CD4-positive, alpha-beta T cell treated with Interleukin-1 beta for 1 hour (primary cell): ENCODE data around the gene SAFB.
A peak's percentile ranks its signal among the peaks of the same experiment; 100 is the strongest.
"Not testable (repeated sequence)": the region's sequence is repeated elsewhere in the genome, so short reads cannot be mapped to it uniquely, and the experiment has no call there.

Experiments used
- DNase-seq, 2 donors: peaks; one replicate each; pipeline ENCODE4 v3.0.0-alpha.2; 2020 to 2022

Gene SAFB

GRCh38 chr19:5595745-5596144 lies 27.1 kb upstream of the SAFB start:
- no peak for DNase-seq

GRCh38 chr19:5600797-5601196 lies 22.1 kb upstream of the SAFB start:
- DNase-seq, result no peak

GRCh38 chr19:5603626-5604025 lies 19.3 kb upstream of the SAFB start:
- DNase-seq, result no peak

GRCh38 chr19:5605362-5605761 lies 17.5 kb upstream of the SAFB start:
- DNase-seq, result no peak

- no peak for DNase-seq
These were observed 15.3 kb upstream of the SAFB start for GRCh38 chr19:5607318-5608275.

GRCh38 chr19:5608291-5608690 lies 14.6 kb upstream of the SAFB start:
- no peak for DNase-seq

- not testable (repeated sequence) for DNase-seq
These were observed 14.1 kb upstream of the SAFB start for GRCh38 chr19:5608766-5609165.

- DNase-seq, result no peak
These were observed 12.9 kb upstream of the SAFB start for GRCh38 chr19:5609881-5610448.

- no peak for DNase-seq
These were observed 9.7 kb upstream of the SAFB start for GRCh38 chr19:5612891-5613865.

- DNase-seq, result no peak
These were observed 7.0 kb upstream of the SAFB start for GRCh38 chr19:5615756-5616327.

- DNase-seq, result no peak
These were observed 5.8 kb upstream of the SAFB start for GRCh38 chr19:5617080-5617479.

- DNase-seq, result no peak
These were observed 4.3 kb upstream of the SAFB start for GRCh38 chr19:5618591-5618990.

- DNase-seq, result no peak
These were observed 2.9 kb upstream of the SAFB start for GRCh38 chr19:5619946-5620345.

GRCh38 chr19:5621311-5621944 lies 1.5 kb upstream of the SAFB start:
- DNase-seq, result no peak

- DNase-seq, result peak in 1 of 2 donors; percentile 19
These were observed 878 bp upstream of the SAFB start for GRCh38 chr19:5621945-5622464.

- DNase-seq, result peak in 1 of 2 donors; percentile 22
These were observed 624 bp downstream of the SAFB start for GRCh38 chr19:5623397-5624017.

- peak; percentile 12 to 13 for DNase-seq
These were observed 1.3 kb downstream of the SAFB start for GRCh38 chr19:5624018-5624663.

GRCh38 chr19:5624741-5625278 lies 1.9 kb downstream of the SAFB start:
- no peak for DNase-seq

GRCh38 chr19:5625641-5626040 lies 2.8 kb downstream of the SAFB start:
- DNase-seq, result no peak

GRCh38 chr19:5627395-5627904 lies 4.6 kb downstream of the SAFB start:
- peak; percentile 34 to 78 for DNase-seq
